Stimulated activated CD4-positive, alpha-beta T cell treated with anti-CD3 and anti-CD28 coated beads, Interleukin-1b, Interleukin-23, amount 100 ng/mL, for 48 hours (primary cell): Measurements from ENCODE around the gene C16orf74.

Experiments
- DNase-seq: peaks from one replicate; pipeline ENCODE4 v3.0.0-alpha.2; 2020

The C16orf74 gene

GRCh38 chr16:85746460-85747215, 4.3 kb downstream of the C16orf74 start:
- DNase-seq = no peak

GRCh38 chr16:85738923-85739715, 11.8 kb downstream of the C16orf74 start:
- no peak for DNase-seq

- DNase-seq = no peak
Measured at GRCh38 chr16:85736921-85737320, 14.0 kb downstream of the C16orf74 start.

- DNase-seq = no peak
Measured at GRCh38 chr16:85735946-85736345, 14.9 kb downstream of the C16orf74 start.

DNA sequence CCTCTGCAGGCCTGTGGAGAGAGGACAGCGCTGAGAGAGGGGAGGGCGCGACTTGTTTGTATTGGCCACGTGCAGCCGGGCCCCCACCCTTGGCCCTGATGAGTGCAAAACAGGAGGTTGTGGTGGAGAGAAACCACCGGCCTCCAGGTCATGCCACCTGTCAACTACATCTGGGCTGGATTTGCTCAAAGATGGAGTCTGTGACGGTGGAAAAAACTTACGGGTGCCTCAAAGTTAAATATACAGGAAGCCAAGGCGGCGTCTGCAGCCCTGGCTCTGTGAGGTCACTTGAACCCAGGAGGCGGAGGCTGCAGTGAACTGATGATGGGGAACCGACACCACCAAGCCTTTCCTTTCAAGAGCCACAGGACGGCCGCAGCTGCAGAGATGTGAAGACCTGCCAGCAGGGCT, 15.7 kb downstream of the C16orf74 start:
- DNase-seq = peak; percentile 19

DNA sequence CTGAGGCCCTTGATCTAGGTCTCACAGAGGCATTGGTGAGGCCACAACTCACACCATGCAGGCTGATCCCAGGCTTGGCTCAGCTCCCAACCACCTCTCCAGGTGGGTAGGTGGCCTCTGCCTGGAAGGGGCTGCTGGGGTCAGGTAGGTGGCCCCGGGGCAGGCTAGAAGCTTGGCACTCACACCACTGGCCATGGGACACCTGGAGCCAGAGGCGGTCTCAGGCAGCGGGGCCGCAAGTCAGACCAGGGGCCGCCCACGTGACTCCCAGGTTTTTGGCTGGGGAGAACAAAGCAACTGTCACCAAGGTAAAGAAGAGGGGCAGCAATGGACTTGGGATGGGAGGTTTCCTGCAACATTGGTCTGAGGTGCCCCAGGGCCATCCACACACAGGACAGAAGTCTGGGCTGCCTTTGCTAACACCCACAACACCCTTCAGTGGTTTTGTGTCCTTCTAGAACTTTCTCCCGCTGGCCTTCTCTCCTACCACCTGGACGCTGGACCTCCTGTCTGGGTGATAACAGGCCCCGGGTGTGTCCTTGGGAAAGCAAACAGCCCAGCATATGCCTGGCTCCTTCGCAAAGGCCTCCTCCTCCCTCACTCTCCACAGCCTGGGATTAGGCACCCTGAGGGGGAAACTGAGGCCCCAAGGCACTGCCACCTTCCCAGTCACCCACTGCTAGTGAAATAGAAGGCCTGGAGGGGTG, 16.4 kb downstream of the C16orf74 start:
- no peak for DNase-seq

DNA sequence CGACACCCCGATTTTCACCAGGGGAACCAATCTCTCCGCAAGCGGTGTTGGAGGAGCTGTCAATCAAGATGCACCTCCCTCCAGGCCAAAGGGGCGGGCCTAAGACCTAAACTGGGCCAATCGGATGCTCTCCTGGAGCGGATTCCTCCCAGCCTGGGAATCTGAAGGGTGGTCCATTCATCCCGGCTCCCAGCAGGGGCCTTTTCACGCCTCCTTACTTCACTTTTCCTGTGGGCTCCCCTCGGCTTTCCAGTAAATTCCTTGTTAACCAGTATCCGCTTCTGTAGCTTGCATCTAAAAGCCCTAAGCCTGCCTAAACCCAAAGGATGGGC, 17.1 kb downstream of the C16orf74 start:
- no peak for DNase-seq

GRCh38 chr16:85733155-85733838, 17.6 kb downstream of the C16orf74 start:
- no peak for DNase-seq

DNA sequence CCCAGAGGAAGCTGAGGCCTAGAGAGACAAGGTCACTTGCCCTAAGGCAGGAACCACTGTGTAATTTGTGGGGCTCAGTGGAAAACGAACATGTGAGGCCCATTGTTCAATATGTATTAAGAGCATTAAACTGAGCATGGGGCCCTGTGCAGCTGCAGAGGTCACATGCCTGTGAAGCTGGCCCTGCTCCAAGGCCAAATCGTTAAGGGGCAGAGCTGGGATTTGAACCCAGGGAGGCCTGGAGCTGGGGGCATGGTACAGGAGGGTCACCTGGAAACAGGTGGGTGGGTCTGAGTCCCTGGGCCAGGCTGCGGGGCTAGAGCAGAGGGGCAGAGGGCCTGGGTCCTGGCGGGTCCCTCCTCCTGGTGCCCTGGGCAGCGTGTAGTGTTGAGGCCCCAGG, 19.7 kb downstream of the C16orf74 start:
- DNase-seq = no peak

DNA sequence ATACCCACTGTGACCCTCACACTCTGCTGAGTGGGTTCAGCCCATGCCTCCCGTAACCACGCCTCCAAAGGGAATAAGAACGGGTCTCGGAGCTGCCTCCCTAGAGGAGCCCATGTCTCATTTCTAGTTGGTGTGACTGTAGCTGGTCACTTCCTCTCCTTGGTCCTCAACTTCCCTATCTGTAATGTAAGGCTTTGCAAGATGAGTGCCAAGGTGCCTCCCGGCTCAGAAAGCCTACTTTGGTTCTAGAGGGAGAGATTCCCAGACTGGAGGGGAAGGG, 20.8 kb downstream of the C16orf74 start:
- DNase-seq = no peak

DNA sequence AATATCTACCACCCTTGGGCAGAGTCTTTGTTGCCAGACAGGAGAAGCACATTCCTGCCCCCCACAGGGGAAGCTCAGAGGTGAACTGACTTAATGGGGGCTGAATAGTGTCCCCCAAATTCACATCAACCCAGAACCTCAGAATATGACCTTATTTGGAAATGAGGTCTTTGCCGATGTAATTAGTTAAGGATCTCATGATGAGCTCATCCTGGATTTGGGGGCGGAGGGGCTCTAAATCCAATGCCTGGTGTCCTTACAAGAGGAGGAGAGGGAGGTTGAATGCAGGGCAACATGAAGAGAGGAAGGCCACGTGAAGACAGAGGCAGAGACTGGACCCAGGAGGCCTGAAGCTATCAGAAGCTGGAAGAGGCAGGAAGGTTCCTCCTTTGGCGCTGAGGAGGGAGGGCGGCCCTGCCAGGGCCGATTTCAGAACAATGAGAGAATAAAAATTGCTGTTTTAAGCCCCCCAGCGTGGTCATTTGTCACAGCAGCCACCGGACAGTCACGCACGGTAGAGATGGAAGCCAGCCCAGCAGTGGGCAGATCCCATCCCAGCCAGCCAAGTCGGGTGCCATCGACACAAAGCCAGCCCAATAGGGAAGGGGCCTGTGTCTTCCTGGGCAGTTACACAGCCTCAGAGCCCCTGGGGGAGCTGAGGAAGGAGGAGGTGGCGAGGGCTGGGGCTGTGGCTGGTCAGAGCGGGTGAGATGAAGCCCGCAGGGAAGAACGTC, 21.3 kb downstream of the C16orf74 start:
- DNase-seq = no peak

GRCh38 chr16:85728879-85729278, 22.0 kb downstream of the C16orf74 start:
- no peak for DNase-seq

- DNase-seq = no peak
Measured at GRCh38 chr16:85724936-85725335, 26.0 kb downstream of the C16orf74 start.

- no peak for DNase-seq
Measured at GRCh38 chr16:85724126-85724879, 26.6 kb downstream of the C16orf74 start.

GRCh38 chr16:85722128-85722893, 28.6 kb downstream of the C16orf74 start:
- DNase-seq = no peak

DNA sequence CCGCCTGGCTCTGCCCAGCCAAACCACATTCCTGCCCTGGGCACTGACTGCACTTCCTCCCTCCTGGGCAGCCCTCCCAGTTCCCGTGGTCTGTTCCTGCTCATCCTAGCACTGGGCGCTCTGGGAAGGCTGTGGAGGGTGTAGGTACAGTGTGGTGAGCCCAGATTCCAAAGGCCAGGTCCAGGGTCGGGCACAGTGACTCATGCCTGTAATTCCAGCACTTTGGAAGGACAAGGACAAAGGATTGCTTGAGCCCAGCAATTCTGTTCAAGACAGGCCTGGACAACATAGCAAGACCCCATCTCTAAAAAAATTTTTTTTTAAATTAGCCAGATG, 30.6 kb downstream of the C16orf74 start:
- DNase-seq = no peak

DNA sequence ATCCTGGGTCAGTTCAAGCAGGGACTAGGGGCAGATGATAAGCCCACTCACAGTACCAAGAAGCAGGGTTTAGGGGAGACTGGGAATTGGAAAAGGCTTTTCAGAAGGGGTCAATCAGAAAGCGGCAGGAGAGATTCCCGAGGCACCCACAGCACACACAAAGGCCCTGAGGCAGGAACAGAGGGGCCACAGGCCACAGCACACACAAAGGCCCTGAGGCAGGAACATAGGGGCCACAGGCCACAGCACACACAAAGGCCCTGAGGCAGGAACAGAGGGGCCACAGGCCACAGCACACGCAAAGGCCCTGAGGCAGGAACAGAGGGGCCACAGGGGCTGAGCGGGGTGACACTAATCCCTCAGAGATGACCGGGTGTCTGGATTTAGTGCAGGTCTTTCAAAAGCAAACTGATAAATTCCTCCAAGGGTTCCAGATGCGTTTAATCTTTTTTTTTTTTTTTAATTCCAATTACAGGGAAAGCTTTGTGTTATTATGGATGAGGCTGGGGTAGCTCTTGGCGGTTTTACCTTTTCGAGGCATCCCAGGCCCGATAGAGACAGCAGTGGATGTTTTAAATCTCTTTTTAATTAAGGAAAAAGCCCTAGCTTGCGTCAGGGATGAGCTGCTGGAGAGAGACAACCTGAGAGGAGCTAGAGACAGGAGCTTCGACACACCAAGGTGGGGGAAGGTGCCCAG, 31.1 kb downstream of the C16orf74 start:
- DNase-seq = no peak

DNA sequence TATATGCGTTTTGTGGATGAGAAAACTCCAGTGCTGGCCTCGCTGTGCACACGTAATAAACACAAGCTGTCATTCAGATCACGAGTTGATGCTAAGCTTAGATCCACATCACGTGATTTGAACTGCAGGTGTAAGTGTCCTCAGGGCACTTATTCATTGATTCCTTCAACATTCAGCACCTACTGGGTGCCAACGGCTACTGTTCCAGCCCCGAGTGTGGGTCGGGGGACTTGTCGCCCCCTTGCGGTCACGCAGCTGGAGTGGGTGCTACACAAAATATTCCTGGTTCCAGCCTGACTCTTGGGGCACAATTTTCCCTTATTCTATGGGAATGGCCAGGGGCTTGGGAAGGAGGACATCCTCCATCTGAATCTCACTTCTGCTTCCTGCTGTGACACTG, 32.2 kb downstream of the C16orf74 start:
- DNase-seq = no peak

GRCh38 chr16:85718153-85718477, 32.8 kb downstream of the C16orf74 start:
- no peak for DNase-seq

- DNase-seq = peak; percentile 58
Measured at GRCh38 chr16:85717393-85718152, 33.3 kb downstream of the C16orf74 start.
